Astrocyte of the cerebellum (primary cell): ENCODE measurements around the gene NR2C1.
"Not testable (repeated sequence)": the region's sequence is repeated elsewhere in the genome, so short reads cannot be mapped to it uniquely, and the experiment has no call there.

Source experiments
- DNase-seq: peaks from one replicate; pipeline ENCODE4 v3.0.0-alpha.2; 2011; ENCODE audit warnings: low read depth
- H3K4me3 ChIP-seq: 2 replicates; pipeline ENCODE4 v1.5.1; 2011; ENCODE audit warnings: mild to moderate bottlenecking, low read depth, low read length, moderate library complexity
- CTCF ChIP-seq: IDR thresholded peaks from 2 replicates; pipeline ENCODE4 v1.5.1; 2012; ENCODE audit warnings: low read length, low read depth, moderate library complexity, mild to moderate bottlenecking; ENCODE audit errors: missing control alignments
- in situ Hi-C: cut with HindIII; loops from 2 replicates; pipeline ENCODE4 v1.10.0; 2017; ENCODE audit warnings: low sequenced_read_pairs

The NR2C1 gene

GRCh38 chr12:94998326-94998725, 75.1 kb downstream of the NR2C1 start:
- in situ Hi-C loops = no loop called here
- TF ChIP-seq CTCF = no peak
- H3K4me3 ChIP-seq = no peak overlapping the region
- no peak for DNase-seq

GRCh38 chr12:94997726-94998125, 75.7 kb downstream of the NR2C1 start:
- DNase-seq = no peak
- TF ChIP-seq CTCF = no peak
- no peak overlapping the region for H3K4me3 ChIP-seq
- in situ Hi-C loops = no loop called here

- H3K4me3 ChIP-seq = no peak overlapping the region
- no peak for TF ChIP-seq CTCF
- in situ Hi-C loops = no loop called here
- DNase-seq = no peak
Measured at GRCh38 chr12:94997061-94997460, 76.4 kb downstream of the NR2C1 start.

DNA sequence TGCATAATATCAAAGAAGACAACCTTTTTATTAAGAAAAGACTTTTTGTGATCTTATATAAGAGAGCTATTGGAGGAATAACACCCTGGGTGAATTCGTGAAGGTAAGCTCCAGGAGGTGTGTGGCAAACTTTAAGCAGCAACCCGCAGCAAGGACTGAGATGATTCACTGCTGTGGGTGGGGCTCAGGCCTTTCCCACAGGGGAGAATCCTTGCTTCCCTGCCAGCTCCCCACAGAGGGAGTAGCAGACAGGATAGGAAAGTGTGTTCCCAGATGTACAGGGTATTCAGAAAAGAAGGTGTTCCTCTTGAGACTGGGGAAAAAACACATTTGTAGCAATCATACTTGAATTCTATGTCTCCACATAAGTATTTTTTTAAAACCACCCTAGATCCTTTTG, 79.1 kb downstream of the NR2C1 start:
- in situ Hi-C loops = no loop called here
- peak; percentile 67 for DNase-seq
- H3K4me3 ChIP-seq = no peak overlapping the region
- TF ChIP-seq CTCF = no peak

DNA sequence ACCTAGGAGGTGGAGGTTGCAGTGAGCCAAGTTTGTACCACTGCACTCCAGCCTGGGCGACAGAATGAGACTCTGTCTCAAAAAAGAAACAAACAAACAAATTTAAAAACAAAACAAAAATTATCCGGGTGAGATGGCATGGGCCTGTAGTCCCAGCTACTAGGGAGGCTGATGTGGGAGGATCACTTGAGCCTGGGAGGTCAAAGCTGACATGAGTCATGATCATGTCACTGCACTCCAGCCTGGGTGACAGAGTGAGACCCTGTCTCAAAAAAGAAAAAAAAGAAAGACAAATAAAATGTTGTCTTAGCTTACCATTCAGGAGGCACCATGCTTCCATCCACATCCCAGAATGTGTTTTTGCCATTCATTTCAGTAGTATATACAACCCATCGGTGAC, 79.6 kb downstream of the NR2C1 start:
- DNase-seq, H3K4me3 ChIP-seq, in situ Hi-C loops: not testable (repeated sequence)

DNA sequence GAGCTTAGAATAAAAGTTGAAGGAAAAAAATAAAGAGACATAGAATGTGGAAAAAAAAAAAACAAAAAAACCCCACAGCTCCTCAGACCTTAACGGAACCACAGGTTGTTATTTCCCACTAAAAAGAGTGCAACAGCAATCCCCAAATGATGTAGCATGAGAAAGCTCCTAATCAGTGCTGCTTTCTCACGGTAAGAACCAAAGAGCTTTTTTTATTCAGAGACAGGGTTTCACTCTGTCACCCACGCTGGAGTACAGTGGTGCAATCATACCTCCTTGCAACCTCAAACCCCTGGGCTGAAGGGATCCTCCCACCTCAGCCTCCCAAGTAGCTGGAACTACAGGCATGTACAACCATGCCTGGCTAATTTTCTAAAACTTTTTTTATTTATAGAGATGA, 83.2 kb downstream of the NR2C1 start:
- no peak for DNase-seq
- TF ChIP-seq CTCF = no peak
- in situ Hi-C loops = no loop called here
- H3K4me3 ChIP-seq = no peak overlapping the region

DNA sequence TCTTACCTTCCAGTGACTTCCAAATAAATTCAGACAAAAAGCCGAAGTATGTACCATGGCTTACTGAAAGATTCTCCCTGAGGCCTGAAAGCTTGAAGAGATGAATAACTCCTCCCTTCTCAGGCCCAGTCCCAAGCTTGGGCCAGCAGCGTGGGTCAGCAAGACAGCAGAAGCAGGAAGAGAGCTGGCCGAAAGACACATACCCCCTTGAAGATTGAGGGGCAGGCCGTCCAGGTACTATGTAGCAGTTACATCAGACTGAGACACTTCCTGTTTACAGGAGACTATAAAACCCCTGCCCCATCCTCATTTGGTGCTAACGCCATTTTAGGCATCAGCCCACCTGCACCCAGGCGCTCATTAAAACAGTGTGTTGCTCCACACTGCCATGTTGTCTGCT, 84.9 kb downstream of the NR2C1 start:
- in situ Hi-C loops = no loop called here
- H3K4me3 ChIP-seq = no peak overlapping the region
- DNase-seq = no peak
- no peak for TF ChIP-seq CTCF
